K562 (cell line): ENCODE results near the gene LIPH. TPM values are rescaled to one million over a fixed set of nuclear protein-coding genes. Genes with fewer than 3 reads are reported as not detected.

Experiments
- ARID1B ChIP-seq: fragments of 450-650 bp; IDR thresholded peaks from 2 replicates; pipeline ENCODE4 v1.6.1; 2016; ENCODE audit warnings: antibody characterized with exemption, mild to moderate bottlenecking, inconsistent platforms
- C11orf30 ChIP-seq: fragments of 450-650 bp; IDR thresholded peaks from 2 replicates; pipeline ENCODE4 v1.6.1; 2016; ENCODE audit warnings: low read depth, mild to moderate bottlenecking
- CBX3 ChIP-seq, 2 experiments: IDR thresholded peaks; 1 replicate in 1 of 2; 2 replicates in 1 of 2; pipeline ENCODE4 v1.6.1; 2012; ENCODE audit warnings: inconsistent platforms in 2 of 2, low read length in 2 of 2, borderline replicate concordance in 1 of 2, control low read depth in 1 of 2
- CC2D1A ChIP-seq: fragments of 450-650 bp; IDR thresholded peaks from 2 replicates; pipeline ENCODE4 v1.6.1; 2017; ENCODE audit warnings: mild to moderate bottlenecking
- EGR1 ChIP-seq: fragments of 450-650 bp; conservative IDR thresholded peaks from 2 replicates; pipeline ENCODE4 v1.6.1; 2017; ENCODE audit warnings: mild to moderate bottlenecking
- TAL1 ChIP-seq: fragments of 450-650 bp; IDR thresholded peaks from 2 replicates; pipeline ENCODE4 v1.6.1; 2016; ENCODE audit warnings: mild to moderate bottlenecking
- TCF3 ChIP-seq: sonication (generic); formaldehyde crosslinking; IDR thresholded peaks from 2 replicates; pipeline ENCODE4 v1.4.0; 2020; ENCODE audit warnings: mild to moderate bottlenecking, missing genetic modification reagents
- ZNF699 ChIP-seq: fragments of 250-450 bp; sonication (Bioruptor Pico); IDR thresholded peaks from 2 replicates; pipeline ENCODE4 v1.8.0; 2021; ENCODE audit warnings: mild to moderate bottlenecking, moderate library complexity; ENCODE audit not compliant: insufficient replicate concordance
- ZNF766 ChIP-seq: fragments of 200-800 bp; sonication (Bioruptor generic); conservative IDR thresholded peaks from 2 replicates; pipeline ENCODE4 v1.6.1; 2016; ENCODE audit warnings: missing genetic modification characterization, missing compliant biosample characterization
- polyA plus RNA-seq, 8 experiments: library from polyadenylated mRNA; depleted of rRNA in 4 of 8; stranded (reverse) in 5 of 8; unstranded in 3 of 8; fragments of >200 nt; fragmentation: Nextera tagmentation in 2 of 8; fragmentation: Illumina TruSeq in 1 of 8; extraction: Ambion mirVana in 2 of 8; extraction: Trizol in 1 of 8; gene quantifications; 2 replicates each; pipeline versions ENCODE4 v1.2.1 to v1.2.3, GENCODE V29; 2011 to 2014; ENCODE audit warnings: inconsistent platforms in 1 of 8, missing spikeins in 1 of 8
- total RNA-seq, 7 experiments: library from RNA; depleted of rRNA in 6 of 7; stranded (reverse); fragments of >200 nt in 6 of 7; fragmentation: Illumina TruSeq in 2 of 7; extraction: Trizol in 2 of 7; gene quantifications; 2 replicates each; pipeline versions ENCODE4 v1.2.1 to v1.2.3, GENCODE V29; 2011 to 2021; ENCODE audit warnings: low replicate concordance in 1 of 7
- TF ChIP-seq, protein P1 (sequence below), 2 experiments: fragments of 200-800 bp in 1 of 2; sonication (Bioruptor generic) in 1 of 2; sonication (generic) in 1 of 2; formaldehyde crosslinking in 1 of 2; IDR thresholded peaks in 1 of 2; conservative IDR thresholded peaks in 1 of 2; 2 replicates each; pipeline versions ENCODE4 v1.5.0 to v1.6.1; 2016 to 2020; ENCODE audit warnings: missing compliant biosample characterization in 1 of 2, missing genetic modification characterization in 1 of 2, missing genetic modification reagents in 1 of 2
- TF ChIP-seq, protein P2 (sequence below), 2 experiments: fragments of 450-650 bp; IDR thresholded peaks; 2 replicates each; pipeline ENCODE4 v1.6.1; 2016
- TF ChIP-seq, protein P3 (sequence below): fragments of 250-450 bp; sonication (Bioruptor Pico); IDR thresholded peaks from 2 replicates; pipeline ENCODE4 v1.8.0; 2021; ENCODE audit warnings: moderate library complexity, mild to moderate bottlenecking, inconsistent platforms
- TF ChIP-seq, protein P4 (sequence below): fragments of 450-650 bp; formaldehyde crosslinking; IDR thresholded peaks from 2 replicates; pipeline ENCODE4 v1.4.0; 2020; ENCODE audit warnings: mild to moderate bottlenecking
- TF ChIP-seq, protein P5 (sequence below): fragments of 450-650 bp; IDR thresholded peaks from 2 replicates; pipeline ENCODE4 v1.6.1; 2018; ENCODE audit not compliant: partially characterized antibody
- TF ChIP-seq, protein P6 (sequence below): fragments of 450-650 bp; formaldehyde crosslinking; IDR thresholded peaks from 2 replicates; pipeline ENCODE4 v1.4.0; 2022; ENCODE audit warnings: mild to moderate bottlenecking, moderate library complexity

The LIPH gene
- total and polyA plus RNA-seq, 9 of the 15 experiments (the other 6 are each of a cell fraction or from before 2014, with no cell fraction given) = 0.73 to 1.8 (median 1.3) TPM

DNA sequence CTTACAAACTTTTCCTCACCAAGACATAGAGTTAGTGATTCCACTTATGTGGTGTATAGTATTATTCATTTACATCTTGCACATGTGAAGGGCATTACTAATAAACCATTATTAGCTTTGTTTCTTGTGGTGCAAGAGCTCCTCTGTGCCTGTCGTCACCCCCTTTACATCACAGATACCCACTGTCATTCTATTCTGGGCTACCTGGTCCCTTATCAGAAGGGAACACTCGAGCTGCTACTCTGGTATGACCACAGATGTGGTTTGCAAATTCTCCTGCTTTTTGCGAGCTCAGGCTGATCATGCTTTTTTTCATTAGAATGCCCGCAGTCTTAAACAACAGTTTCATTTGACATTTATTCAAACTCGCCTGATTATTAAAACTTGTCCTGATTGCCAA, 19.8 kb upstream of the LIPH start (continued):
- TF ChIP-seq, protein P1, sequence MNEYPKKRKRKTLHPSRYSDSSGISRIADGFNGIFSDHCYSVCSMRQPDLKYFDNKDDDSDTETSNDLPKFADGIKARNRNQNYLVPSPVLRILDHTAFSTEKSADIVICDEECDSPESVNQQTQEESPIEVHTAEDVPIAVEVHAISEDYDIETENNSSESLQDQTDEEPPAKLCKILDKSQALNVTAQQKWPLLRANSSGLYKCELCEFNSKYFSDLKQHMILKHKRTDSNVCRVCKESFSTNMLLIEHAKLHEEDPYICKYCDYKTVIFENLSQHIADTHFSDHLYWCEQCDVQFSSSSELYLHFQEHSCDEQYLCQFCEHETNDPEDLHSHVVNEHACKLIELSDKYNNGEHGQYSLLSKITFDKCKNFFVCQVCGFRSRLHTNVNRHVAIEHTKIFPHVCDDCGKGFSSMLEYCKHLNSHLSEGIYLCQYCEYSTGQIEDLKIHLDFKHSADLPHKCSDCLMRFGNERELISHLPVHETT (CRISPR knock-in tag; conservative IDR thresholded peaks at IDR 0.05 in 1 of 2, IDR thresholded peaks at IDR 0.05 in 1 of 2) = no peak
- TF ChIP-seq TAL1 (peak; percentile 73), ARID1B (peak; percentile 82), ZNF766 (0 out of 2 replicates have a peak, but pooled peaks have one; percentile 44), C11orf30 (no peak), ZNF699 (no peak), TCF3 (CRISPR knock-in tag) (peak; percentile 93), EGR1 (no peak), CBX3 (IDR thresholded peaks at IDR 0.05; ENCODE audit: borderline replicate concordance in 1 of 2, low read length in 2 of 2) (0 out of 3 replicates have a peak, but pooled peaks of 1 of the 2 experiments have one; percentile 43), CC2D1A (no peak)
- TF ChIP-seq, protein P2, sequence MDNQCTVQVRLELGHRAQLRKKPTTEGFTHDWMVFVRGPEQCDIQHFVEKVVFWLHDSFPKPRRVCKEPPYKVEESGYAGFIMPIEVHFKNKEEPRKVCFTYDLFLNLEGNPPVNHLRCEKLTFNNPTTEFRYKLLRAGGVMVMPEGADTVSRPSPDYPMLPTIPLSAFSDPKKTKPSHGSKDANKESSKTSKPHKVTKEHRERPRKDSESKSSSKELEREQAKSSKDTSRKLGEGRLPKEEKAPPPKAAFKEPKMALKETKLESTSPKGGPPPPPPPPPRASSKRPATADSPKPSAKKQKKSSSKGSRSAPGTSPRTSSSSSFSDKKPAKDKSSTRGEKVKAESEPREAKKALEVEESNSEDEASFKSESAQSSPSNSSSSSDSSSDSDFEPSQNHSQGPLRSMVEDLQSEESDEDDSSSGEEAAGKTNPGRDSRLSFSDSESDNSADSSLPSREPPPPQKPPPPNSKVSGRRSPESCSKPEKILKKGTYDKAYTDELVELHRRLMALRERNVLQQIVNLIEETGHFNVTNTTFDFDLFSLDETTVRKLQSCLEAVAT (IDR thresholded peaks at IDR 0.05) = peak in 1 of 2 experiments; percentile 53; a peak in 1 of 4 replicates
- TF ChIP-seq, protein P3, sequence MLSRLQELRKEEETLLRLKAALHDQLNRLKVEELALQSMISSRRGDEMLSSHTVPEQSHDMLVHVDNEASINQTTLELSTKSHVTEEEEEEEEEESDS (CRISPR knock-in tag) = no peak
- TF ChIP-seq, protein P4, sequence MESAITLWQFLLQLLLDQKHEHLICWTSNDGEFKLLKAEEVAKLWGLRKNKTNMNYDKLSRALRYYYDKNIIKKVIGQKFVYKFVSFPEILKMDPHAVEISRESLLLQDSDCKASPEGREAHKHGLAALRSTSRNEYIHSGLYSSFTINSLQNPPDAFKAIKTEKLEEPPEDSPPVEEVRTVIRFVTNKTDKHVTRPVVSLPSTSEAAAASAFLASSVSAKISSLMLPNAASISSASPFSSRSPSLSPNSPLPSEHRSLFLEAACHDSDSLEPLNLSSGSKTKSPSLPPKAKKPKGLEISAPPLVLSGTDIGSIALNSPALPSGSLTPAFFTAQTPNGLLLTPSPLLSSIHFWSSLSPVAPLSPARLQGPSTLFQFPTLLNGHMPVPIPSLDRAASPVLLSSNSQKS (CRISPR knock-in tag) = no peak
- TF ChIP-seq, protein P5, sequence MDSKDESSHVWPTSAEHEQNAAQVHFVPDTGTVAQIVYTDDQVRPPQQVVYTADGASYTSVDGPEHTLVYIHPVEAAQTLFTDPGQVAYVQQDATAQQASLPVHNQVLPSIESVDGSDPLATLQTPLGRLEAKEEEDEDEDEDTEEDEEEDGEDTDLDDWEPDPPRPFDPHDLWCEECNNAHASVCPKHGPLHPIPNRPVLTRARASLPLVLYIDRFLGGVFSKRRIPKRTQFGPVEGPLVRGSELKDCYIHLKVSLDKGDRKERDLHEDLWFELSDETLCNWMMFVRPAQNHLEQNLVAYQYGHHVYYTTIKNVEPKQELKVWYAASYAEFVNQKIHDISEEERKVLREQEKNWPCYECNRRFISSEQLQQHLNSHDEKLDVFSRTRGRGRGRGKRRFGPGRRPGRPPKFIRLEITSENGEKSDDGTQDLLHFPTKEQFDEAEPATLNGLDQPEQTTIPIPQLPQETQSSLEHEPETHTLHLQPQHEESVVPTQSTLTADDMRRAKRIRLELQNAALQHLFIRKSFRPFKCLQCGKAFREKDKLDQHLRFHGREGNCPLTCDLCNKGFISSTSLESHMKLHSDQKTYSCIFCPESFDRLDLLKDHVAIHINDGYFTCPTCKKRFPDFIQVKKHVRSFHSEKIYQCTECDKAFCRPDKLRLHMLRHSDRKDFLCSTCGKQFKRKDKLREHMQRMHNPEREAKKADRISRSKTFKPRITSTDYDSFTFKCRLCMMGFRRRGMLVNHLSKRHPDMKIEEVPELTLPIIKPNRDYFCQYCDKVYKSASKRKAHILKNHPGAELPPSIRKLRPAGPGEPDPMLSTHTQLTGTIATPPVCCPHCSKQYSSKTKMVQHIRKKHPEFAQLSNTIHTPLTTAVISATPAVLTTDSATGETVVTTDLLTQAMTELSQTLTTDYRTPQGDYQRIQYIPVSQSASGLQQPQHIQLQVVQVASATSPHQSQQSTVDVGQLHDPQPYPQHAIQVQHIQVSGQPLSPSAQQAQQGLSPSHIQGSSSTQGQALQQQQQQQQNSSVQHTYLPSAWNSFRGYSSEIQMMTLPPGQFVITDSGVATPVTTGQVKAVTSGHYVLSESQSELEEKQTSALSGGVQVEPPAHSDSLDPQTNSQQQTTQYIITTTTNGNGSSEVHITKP = no peak
- TF ChIP-seq, protein P6, sequence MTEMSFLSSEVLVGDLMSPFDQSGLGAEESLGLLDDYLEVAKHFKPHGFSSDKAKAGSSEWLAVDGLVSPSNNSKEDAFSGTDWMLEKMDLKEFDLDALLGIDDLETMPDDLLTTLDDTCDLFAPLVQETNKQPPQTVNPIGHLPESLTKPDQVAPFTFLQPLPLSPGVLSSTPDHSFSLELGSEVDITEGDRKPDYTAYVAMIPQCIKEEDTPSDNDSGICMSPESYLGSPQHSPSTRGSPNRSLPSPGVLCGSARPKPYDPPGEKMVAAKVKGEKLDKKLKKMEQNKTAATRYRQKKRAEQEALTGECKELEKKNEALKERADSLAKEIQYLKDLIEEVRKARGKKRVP (CRISPR knock-in tag) = no peak
- TF ChIP-seq, all 486 proteins: peak for 31
